Liver (tissue), 9 donors: ENCODE data around the gene GAS7. TPM values are rescaled to one million over a fixed set of nuclear protein-coding genes. Genes with fewer than 3 reads are reported as not detected.

ENCODE experiments used
- DNase-seq: peaks from one replicate; pipeline ENCODE4 v3.0.0-alpha.2; 2017; ENCODE audit warnings: low spot score
- H3K27ac ChIP-seq, 2 donors: one replicate each; pipeline ENCODE4 v1.7.0; 2013; ENCODE audit warnings: inconsistent platforms in 2 of 2, low read length in 2 of 2, control low read depth in 1 of 2, low read depth in 1 of 2, mild to moderate bottlenecking in 1 of 2
- H3K27me3 ChIP-seq, 4 donors: one replicate each; pipeline versions ENCODE4 v1.6.1 to v1.7.0; 2013; ENCODE audit warnings: low read length in 3 of 4, inconsistent platforms in 1 of 4, mild to moderate bottlenecking in 1 of 4, moderate library complexity in 1 of 4; ENCODE audit not compliant: control insufficient read depth in 4 of 4, insufficient read depth in 4 of 4
- H3K36me3 ChIP-seq, 4 donors: one replicate each; pipeline versions ENCODE4 v1.6.1 to v1.7.0; 2013; ENCODE audit warnings: low read length in 3 of 4, mild to moderate bottlenecking in 3 of 4, low read depth in 1 of 4, moderate library complexity in 1 of 4; ENCODE audit not compliant: control insufficient read depth in 4 of 4, insufficient read depth in 3 of 4
- H3K4me1 ChIP-seq, 4 donors: one replicate each; pipeline versions ENCODE4 v1.6.1 to v1.7.0; 2013; ENCODE audit warnings: low read length in 3 of 4, mild to moderate bottlenecking in 3 of 4, moderate library complexity in 1 of 4; ENCODE audit not compliant: control insufficient read depth in 4 of 4, insufficient read depth in 4 of 4
- H3K4me3 ChIP-seq, 3 donors: one replicate each; pipeline versions ENCODE4 v1.6.1 to v1.7.0; 2013; ENCODE audit warnings: low read length in 3 of 3, control low read depth in 1 of 3, low read depth in 1 of 3, mild to moderate bottlenecking in 1 of 3
- H3K9ac ChIP-seq, 2 donors: one replicate each; pipeline ENCODE4 v1.7.0; 2013; ENCODE audit warnings: low read length in 2 of 2, mild to moderate bottlenecking in 2 of 2, moderate library complexity in 2 of 2, control low read depth in 1 of 2, low read depth in 1 of 2
- H3K9me3 ChIP-seq, 4 donors: one replicate each; pipeline versions ENCODE4 v1.6.1 to v1.7.0; 2013; ENCODE audit warnings: low read length in 3 of 4; ENCODE audit not compliant: control insufficient read depth in 4 of 4
- EGR1 ChIP-seq, 2 donors: IDR thresholded peaks; 2 replicates each; pipeline ENCODE4 v1.6.1; 2016 to 2018; ENCODE audit warnings: antibody characterized with exemption in 2 of 2, low read depth in 2 of 2
- FOXA2 ChIP-seq: IDR thresholded peaks from 2 replicates; pipeline ENCODE4 v1.6.1; 2016; ENCODE audit warnings: antibody characterized with exemption
- GABPA ChIP-seq, 2 donors: IDR thresholded peaks in 1 of 2; conservative IDR thresholded peaks in 1 of 2; 2 replicates each; pipeline ENCODE4 v1.6.1; 2016; ENCODE audit warnings: antibody characterized with exemption in 2 of 2, mild to moderate bottlenecking in 1 of 2, moderate library complexity in 1 of 2
- HNF4A ChIP-seq, 2 donors: conservative IDR thresholded peaks; 2 replicates each; pipeline ENCODE4 v1.6.1; 2016; ENCODE audit warnings: antibody characterized with exemption in 2 of 2, mild to moderate bottlenecking in 2 of 2
- HNF4G ChIP-seq: IDR thresholded peaks from 2 replicates; pipeline ENCODE4 v1.6.1; 2016; ENCODE audit warnings: antibody characterized with exemption
- JUND ChIP-seq, 2 donors: IDR thresholded peaks; 2 replicates each; pipeline ENCODE4 v1.6.1; 2016; ENCODE audit warnings: antibody characterized with exemption in 2 of 2
- NR2F2 ChIP-seq: IDR thresholded peaks from 2 replicates; pipeline ENCODE4 v1.6.1; 2016; ENCODE audit warnings: antibody characterized with exemption
- RAD21 ChIP-seq, 2 donors: IDR thresholded peaks; 2 replicates each; pipeline ENCODE4 v1.6.1; 2016; ENCODE audit warnings: antibody characterized with exemption in 2 of 2, mild to moderate bottlenecking in 2 of 2
- RXRA ChIP-seq, 2 donors: IDR thresholded peaks; 2 replicates each; pipeline ENCODE4 v1.6.1; 2017 to 2018; ENCODE audit warnings: antibody characterized with exemption in 2 of 2, mild to moderate bottlenecking in 1 of 2
- SP1 ChIP-seq: IDR thresholded peaks from 2 replicates; pipeline ENCODE4 v1.6.1; 2018; ENCODE audit warnings: antibody characterized with exemption, mild to moderate bottlenecking
- TAF1 ChIP-seq: conservative IDR thresholded peaks from 2 replicates; pipeline ENCODE4 v1.6.1; 2016; ENCODE audit warnings: antibody characterized with exemption, mild to moderate bottlenecking
- YY1 ChIP-seq: IDR thresholded peaks from 2 replicates; pipeline ENCODE4 v1.6.1; 2016; ENCODE audit warnings: antibody characterized with exemption, mild to moderate bottlenecking
- WGBS: extraction: QIAGEN DNeasy Blood & Tissue Kit; methylation state at CpG from one replicate; pipeline ENCODE4 v1.1.7; 2013; 5-methylcytosine and 5-hydroxymethylcytosine counted together
- polyA plus RNA-seq, 2 donors: library from polyadenylated mRNA; stranded (reverse) in 1 of 2; unstranded in 1 of 2; fragments of 200-250 nt in 1 of 2; fragments of >200 nt in 1 of 2; fragmentation: Nextera tagmentation in 1 of 2; extraction: Ambion mirVana in 1 of 2; gene quantifications; one replicate each; pipeline versions ENCODE4 v1.2.1 to v1.2.3, GENCODE V29; 2013 to 2015
- total RNA-seq, 2 donors: library from RNA; depleted of rRNA; stranded (reverse); fragments of >200 nt; gene quantifications; one replicate each; pipeline ENCODE4 v1.2.3, GENCODE V29; 2014
- TF ChIP-seq, protein P1 (sequence below): fragments of 150-350 bp; IDR thresholded peaks from 2 replicates; pipeline ENCODE4 v1.5.1; 2017; ENCODE audit warnings: improper control_type of control experiment, low read depth, low read length; ENCODE audit not compliant: missing input control
- TF ChIP-seq, protein P2 (sequence below): IDR thresholded peaks from 2 replicates; pipeline ENCODE4 v1.6.1; 2016; ENCODE audit warnings: antibody characterized with exemption
- TF ChIP-seq, protein P3 (sequence below): IDR thresholded peaks from 2 replicates; pipeline ENCODE4 v1.6.1; 2016; ENCODE audit warnings: antibody characterized with exemption, mild to moderate bottlenecking
- TF ChIP-seq, protein P4 (sequence below): IDR thresholded peaks from 2 replicates; pipeline ENCODE4 v1.6.1; 2016; ENCODE audit warnings: antibody characterized with exemption
- TF ChIP-seq, protein P5 (sequence below): IDR thresholded peaks from 2 replicates; pipeline ENCODE4 v1.6.1; 2016; ENCODE audit warnings: antibody characterized with exemption
- donor health status: healthy.
- donor health status: healthy.
- donor health status: healthy.
- donor health status: healthy.
- donor health status: healthy.

The GAS7 gene
- total and polyA plus RNA-seq, 4 donors, result 0.79 to 6.1 (median 2.5) TPM

DNA sequence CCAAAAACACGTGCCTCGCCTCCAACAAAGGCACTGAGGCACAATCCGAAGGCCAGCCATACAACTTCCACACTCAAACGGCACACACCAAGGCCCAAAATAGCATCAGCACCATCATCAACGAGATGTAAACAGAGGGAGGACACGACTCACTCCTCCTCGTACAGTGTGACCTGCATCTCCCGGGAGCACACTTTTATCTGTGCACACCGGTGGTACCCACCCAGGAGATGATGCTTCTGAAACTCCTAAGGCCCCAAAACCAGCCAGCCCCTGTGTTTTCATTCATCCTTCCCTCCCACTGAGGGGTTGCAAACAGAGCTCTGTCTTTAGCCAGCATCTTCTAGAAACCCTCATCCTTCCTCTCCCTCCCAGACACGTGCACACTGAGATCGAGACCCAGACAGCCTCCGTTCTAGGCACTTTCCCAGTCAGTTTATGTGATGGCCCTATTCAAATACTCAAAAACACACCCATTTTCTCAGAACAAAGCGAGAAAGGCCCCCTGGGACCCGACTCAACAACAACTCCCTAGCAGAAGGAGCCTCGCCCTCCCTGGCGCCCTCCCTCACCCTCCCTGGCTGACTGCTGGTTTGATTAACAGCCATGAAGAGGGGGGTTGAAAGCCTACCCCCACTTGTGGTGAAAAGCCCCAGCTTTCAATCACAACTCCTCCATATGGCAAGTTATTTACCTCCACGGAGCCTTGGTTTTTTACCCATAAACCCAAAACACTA, 76.3 kb downstream of the GAS7 start:
- DNase-seq, result no peak
- no peaks in the 10 kb centered on the region for H3K36me3 ChIP-seq
- TF ChIP-seq YY1 (no peak), HNF4A (conservative IDR thresholded peaks at IDR 0.05) (no peak), RAD21 (IDR thresholded peaks at IDR 0.05) (no peak), RXRA (IDR thresholded peaks at IDR 0.05) (no peak), JUND (IDR thresholded peaks at IDR 0.05) (no peak), TAF1 (no peak), HNF4G (no peak), SP1 (no peak), FOXA2 (no peak), GABPA (IDR thresholded peaks at IDR 0.05 in 1 of 2, conservative IDR thresholded peaks at IDR 0.05 in 1 of 2) (no peak), NR2F2 (no peak), EGR1 (IDR thresholded peaks at IDR 0.05; ENCODE audit: low read depth in 2 of 2) (no peak)
- TF ChIP-seq, protein P1, sequence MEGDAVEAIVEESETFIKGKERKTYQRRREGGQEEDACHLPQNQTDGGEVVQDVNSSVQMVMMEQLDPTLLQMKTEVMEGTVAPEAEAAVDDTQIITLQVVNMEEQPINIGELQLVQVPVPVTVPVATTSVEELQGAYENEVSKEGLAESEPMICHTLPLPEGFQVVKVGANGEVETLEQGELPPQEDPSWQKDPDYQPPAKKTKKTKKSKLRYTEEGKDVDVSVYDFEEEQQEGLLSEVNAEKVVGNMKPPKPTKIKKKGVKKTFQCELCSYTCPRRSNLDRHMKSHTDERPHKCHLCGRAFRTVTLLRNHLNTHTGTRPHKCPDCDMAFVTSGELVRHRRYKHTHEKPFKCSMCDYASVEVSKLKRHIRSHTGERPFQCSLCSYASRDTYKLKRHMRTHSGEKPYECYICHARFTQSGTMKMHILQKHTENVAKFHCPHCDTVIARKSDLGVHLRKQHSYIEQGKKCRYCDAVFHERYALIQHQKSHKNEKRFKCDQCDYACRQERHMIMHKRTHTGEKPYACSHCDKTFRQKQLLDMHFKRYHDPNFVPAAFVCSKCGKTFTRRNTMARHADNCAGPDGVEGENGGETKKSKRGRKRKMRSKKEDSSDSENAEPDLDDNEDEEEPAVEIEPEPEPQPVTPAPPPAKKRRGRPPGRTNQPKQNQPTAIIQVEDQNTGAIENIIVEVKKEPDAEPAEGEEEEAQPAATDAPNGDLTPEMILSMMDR, result no peak
- TF ChIP-seq, protein P2, sequence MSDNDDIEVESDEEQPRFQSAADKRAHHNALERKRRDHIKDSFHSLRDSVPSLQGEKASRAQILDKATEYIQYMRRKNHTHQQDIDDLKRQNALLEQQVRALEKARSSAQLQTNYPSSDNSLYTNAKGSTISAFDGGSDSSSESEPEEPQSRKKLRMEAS, result no peak
- TF ChIP-seq, protein P3, sequence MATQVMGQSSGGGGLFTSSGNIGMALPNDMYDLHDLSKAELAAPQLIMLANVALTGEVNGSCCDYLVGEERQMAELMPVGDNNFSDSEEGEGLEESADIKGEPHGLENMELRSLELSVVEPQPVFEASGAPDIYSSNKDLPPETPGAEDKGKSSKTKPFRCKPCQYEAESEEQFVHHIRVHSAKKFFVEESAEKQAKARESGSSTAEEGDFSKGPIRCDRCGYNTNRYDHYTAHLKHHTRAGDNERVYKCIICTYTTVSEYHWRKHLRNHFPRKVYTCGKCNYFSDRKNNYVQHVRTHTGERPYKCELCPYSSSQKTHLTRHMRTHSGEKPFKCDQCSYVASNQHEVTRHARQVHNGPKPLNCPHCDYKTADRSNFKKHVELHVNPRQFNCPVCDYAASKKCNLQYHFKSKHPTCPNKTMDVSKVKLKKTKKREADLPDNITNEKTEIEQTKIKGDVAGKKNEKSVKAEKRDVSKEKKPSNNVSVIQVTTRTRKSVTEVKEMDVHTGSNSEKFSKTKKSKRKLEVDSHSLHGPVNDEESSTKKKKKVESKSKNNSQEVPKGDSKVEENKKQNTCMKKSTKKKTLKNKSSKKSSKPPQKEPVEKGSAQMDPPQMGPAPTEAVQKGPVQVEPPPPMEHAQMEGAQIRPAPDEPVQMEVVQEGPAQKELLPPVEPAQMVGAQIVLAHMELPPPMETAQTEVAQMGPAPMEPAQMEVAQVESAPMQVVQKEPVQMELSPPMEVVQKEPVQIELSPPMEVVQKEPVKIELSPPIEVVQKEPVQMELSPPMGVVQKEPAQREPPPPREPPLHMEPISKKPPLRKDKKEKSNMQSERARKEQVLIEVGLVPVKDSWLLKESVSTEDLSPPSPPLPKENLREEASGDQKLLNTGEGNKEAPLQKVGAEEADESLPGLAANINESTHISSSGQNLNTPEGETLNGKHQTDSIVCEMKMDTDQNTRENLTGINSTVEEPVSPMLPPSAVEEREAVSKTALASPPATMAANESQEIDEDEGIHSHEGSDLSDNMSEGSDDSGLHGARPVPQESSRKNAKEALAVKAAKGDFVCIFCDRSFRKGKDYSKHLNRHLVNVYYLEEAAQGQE, result no peak
- TF ChIP-seq, protein P4, sequence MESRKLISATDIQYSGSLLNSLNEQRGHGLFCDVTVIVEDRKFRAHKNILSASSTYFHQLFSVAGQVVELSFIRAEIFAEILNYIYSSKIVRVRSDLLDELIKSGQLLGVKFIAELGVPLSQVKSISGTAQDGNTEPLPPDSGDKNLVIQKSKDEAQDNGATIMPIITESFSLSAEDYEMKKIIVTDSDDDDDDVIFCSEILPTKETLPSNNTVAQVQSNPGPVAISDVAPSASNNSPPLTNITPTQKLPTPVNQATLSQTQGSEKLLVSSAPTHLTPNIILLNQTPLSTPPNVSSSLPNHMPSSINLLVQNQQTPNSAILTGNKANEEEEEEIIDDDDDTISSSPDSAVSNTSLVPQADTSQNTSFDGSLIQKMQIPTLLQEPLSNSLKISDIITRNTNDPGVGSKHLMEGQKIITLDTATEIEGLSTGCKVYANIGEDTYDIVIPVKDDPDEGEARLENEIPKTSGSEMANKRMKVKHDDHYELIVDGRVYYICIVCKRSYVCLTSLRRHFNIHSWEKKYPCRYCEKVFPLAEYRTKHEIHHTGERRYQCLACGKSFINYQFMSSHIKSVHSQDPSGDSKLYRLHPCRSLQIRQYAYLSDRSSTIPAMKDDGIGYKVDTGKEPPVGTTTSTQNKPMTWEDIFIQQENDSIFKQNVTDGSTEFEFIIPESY, result no peak
- TF ChIP-seq, protein P5, sequence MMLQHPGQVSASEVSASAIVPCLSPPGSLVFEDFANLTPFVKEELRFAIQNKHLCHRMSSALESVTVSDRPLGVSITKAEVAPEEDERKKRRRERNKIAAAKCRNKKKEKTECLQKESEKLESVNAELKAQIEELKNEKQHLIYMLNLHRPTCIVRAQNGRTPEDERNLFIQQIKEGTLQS, result no peak
- H3K27ac ChIP-seq, result no peak overlapping the region
- H3K9ac ChIP-seq, result no peak overlapping the region
- WGBS, result 68% methylated on average over 17 of the region's 17 CpGs
- no peaks in the 10 kb centered on the region for H3K9me3 ChIP-seq
- no peaks in the 10 kb centered on the region for H3K4me1 ChIP-seq
- no peak overlapping the region for H3K4me3 ChIP-seq
- H3K27me3 ChIP-seq, result peaks cover 0 to 3% (median 0%) of the 10 kb centered on the region in 4 donors
